ENCODE measurements around the gene ABCC6.
"Not testable (repeated sequence)": the region's sequence is repeated elsewhere in the genome, so short reads cannot be mapped to it uniquely, and the experiment has no call there.

The ABCC6 gene

DNA sequence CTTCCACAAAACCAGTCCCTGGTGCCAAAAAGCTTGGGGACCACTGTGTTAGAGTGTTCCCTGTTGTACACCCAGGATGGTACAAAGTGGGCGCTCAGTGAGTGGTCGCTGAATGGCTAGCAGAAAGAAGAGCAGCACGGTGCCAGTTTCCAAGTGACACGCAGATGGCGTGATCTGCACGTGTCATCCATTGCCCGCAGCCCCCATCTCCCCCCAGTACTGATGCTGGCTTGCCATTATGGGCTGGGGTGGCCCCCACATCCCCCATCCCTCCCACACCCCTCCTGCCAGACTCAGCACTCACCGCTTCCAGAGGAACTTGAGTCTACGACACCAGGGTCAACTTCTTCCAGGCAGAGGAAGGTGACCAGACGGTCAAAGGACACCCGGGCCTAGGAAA, 36.5 kb downstream of the ABCC6 start:
- no peak overlapping the region for H3K4me3 ChIP-seq (ENCODE audit: severe bottlenecking)

DNA sequence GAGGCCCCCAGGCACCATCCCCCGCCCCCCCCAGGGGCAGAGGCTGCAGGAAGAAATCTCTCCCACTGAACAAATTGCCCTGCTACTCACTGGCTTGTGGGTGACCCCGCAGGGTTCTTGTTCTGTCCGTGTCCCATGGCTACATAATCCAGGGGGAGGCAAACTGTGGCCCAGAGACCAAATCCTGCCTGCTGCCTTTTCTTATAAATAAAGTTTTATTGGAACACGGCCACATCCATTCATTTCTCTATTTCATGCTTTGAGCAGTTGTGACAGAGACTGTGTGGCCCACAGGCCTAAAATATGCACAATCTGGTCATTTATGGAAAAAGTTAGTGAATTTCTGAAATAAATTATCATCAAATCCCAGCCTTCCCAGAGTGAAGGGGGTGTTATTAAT, 38.2 kb downstream of the ABCC6 start:
- Histone ChIP-seq H3K4me1 (ENCODE audit: insufficient read depth, poor library complexity, severe bottlenecking) (no peaks in the 10 kb centered on the region), H3K9me3 (ENCODE audit: severe bottlenecking) (no peaks in the 10 kb centered on the region), H3K4me3 (ENCODE audit: severe bottlenecking) (no peak overlapping the region), H3K27me3 (ENCODE audit: insufficient read depth, poor library complexity, severe bottlenecking) (no peaks in the 10 kb centered on the region), H3K27ac (ENCODE audit: poor library complexity, severe bottlenecking) (no peak overlapping the region), H3K36me3 (ENCODE audit: low read depth) (no peaks in the 10 kb centered on the region)
- ATAC-seq (ENCODE audit: low read depth) = no peak
- DNase-seq (ENCODE audit: low spot score) = no peak
- TF ChIP-seq CTCF (IDR thresholded peaks at IDR 0.05; ENCODE audit: poor library complexity, severe bottlenecking) = no peak

More for the DNA sequence above, 36.5 kb downstream of the ABCC6 start:
- TF ChIP-seq CTCF (IDR thresholded peaks at IDR 0.05; ENCODE audit: poor library complexity, severe bottlenecking) = no peak
- ATAC-seq (ENCODE audit: low read depth) (no peak), DNase-seq (ENCODE audit: low spot score) (no peak)
- H3K36me3 ChIP-seq (ENCODE audit: low read depth) = no peaks in the 10 kb centered on the region
- no peaks in the 10 kb centered on the region for H3K27me3 ChIP-seq (ENCODE audit: insufficient read depth, poor library complexity, severe bottlenecking)
- no peaks in the 10 kb centered on the region for H3K4me1 ChIP-seq (ENCODE audit: insufficient read depth, poor library complexity, severe bottlenecking)
- H3K9me3 ChIP-seq (ENCODE audit: severe bottlenecking) = no peaks in the 10 kb centered on the region
- H3K27ac ChIP-seq (ENCODE audit: poor library complexity, severe bottlenecking) = no peak overlapping the region

- Histone ChIP-seq H3K27me3 (ENCODE audit: insufficient read depth, poor library complexity, severe bottlenecking) (no peaks in the 10 kb centered on the region), H3K9me3 (ENCODE audit: severe bottlenecking) (no peaks in the 10 kb centered on the region), H3K27ac (ENCODE audit: poor library complexity, severe bottlenecking) (no peak overlapping the region), H3K36me3 (ENCODE audit: low read depth) (no peaks in the 10 kb centered on the region), H3K4me1 (ENCODE audit: insufficient read depth, poor library complexity, severe bottlenecking) (no peaks in the 10 kb centered on the region), H3K4me3 (ENCODE audit: severe bottlenecking) (no peak overlapping the region)
- TF ChIP-seq CTCF (IDR thresholded peaks at IDR 0.05; ENCODE audit: poor library complexity, severe bottlenecking) = no peak
- ATAC-seq (ENCODE audit: low read depth) = no peak
- DNase-seq (ENCODE audit: low spot score) = no peak
These were observed 38.7 kb downstream of the ABCC6 start for GRCh38 chr16:16184594-16184993.

DNA sequence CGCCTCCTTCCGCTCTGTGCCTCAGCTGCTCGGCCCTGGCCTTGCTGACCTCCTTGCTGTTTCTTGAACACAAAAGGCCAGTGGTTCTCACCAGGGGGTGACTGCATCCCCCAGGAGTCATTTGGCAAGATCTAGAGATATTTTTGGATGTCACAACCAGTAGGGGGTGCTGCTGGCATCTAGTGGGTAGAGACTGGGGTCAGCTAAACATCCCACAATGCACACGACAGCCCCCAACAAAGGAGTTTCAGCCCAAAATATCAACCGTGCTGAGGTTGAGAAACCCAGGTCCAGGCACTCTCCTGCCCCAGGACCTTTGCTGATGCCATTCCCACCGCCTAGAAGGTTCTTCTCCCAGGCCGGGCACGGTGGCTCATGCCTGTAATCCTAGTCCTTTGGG, 39.7 kb downstream of the ABCC6 start:
- Histone ChIP-seq H3K9me3 (ENCODE audit: severe bottlenecking) (no peaks in the 10 kb centered on the region), H3K36me3 (ENCODE audit: low read depth) (no peaks in the 10 kb centered on the region), H3K4me3 (ENCODE audit: severe bottlenecking) (no peak overlapping the region), H3K27ac (ENCODE audit: poor library complexity, severe bottlenecking) (no peak overlapping the region), H3K4me1 (ENCODE audit: insufficient read depth, poor library complexity, severe bottlenecking) (no peaks in the 10 kb centered on the region), H3K27me3 (ENCODE audit: insufficient read depth, poor library complexity, severe bottlenecking) (no peaks in the 10 kb centered on the region)
- TF ChIP-seq CTCF (IDR thresholded peaks at IDR 0.05; ENCODE audit: poor library complexity, severe bottlenecking) = no peak
- DNase-seq (ENCODE audit: low spot score) (no peak), ATAC-seq (ENCODE audit: low read depth) (no peak)

DNA sequence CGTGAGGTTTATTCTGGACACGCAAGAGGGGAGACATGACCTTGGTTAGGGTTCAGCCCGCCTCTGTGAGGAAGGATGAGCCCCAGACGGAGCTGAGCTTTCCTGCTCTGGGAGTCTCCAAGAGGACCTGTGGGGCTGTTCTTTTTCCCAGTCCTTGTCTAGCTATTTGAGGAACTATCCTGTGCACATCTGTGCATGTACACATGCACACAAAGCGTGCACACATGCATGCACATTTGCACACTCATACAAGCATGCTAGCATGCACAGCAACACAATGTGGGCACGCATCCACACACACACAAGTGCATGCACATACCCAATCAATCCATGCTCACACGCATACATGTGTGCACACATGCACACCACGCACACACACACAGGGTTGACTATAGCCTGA, 40.4 kb downstream of the ABCC6 start:
- H3K27me3 ChIP-seq (ENCODE audit: insufficient read depth, poor library complexity, severe bottlenecking) = no peaks in the 10 kb centered on the region
- no peaks in the 10 kb centered on the region for H3K36me3 ChIP-seq (ENCODE audit: low read depth)
- no peaks in the 10 kb centered on the region for H3K4me1 ChIP-seq (ENCODE audit: insufficient read depth, poor library complexity, severe bottlenecking)
- ATAC-seq (ENCODE audit: low read depth) (no peak), DNase-seq (ENCODE audit: low spot score) (no peak)
- H3K9me3 ChIP-seq (ENCODE audit: severe bottlenecking) = no peaks in the 10 kb centered on the region
- H3K27ac ChIP-seq (ENCODE audit: poor library complexity, severe bottlenecking) = no peak overlapping the region
- H3K4me3 ChIP-seq (ENCODE audit: severe bottlenecking) = no peak overlapping the region
- no peak for TF ChIP-seq CTCF (IDR thresholded peaks at IDR 0.05; ENCODE audit: poor library complexity, severe bottlenecking)

- not testable (repeated sequence) for DNase-seq (ENCODE audit: low spot score); ATAC-seq (ENCODE audit: low read depth); H3K27me3 ChIP-seq (ENCODE audit: insufficient read depth, poor library complexity, severe bottlenecking); H3K9me3 ChIP-seq (ENCODE audit: severe bottlenecking); H3K36me3 ChIP-seq (ENCODE audit: low read depth); H3K27ac ChIP-seq (ENCODE audit: poor library complexity, severe bottlenecking); H3K4me3 ChIP-seq (ENCODE audit: severe bottlenecking); H3K4me1 ChIP-seq (ENCODE audit: insufficient read depth, poor library complexity, severe bottlenecking)
These were observed 41.5 kb downstream of the ABCC6 start for GRCh38 chr16:16181748-16182147.
